ENCODE data around the gene CARMIL1. TPM values are rescaled to one million over a fixed set of nuclear protein-coding genes. Genes with fewer than 3 reads are reported as not detected.

The CARMIL1 gene
- polyA plus RNA-seq, 1 of the 3 experiments (the other 2 are of a cell fraction) = 1.7 TPM

DNA sequence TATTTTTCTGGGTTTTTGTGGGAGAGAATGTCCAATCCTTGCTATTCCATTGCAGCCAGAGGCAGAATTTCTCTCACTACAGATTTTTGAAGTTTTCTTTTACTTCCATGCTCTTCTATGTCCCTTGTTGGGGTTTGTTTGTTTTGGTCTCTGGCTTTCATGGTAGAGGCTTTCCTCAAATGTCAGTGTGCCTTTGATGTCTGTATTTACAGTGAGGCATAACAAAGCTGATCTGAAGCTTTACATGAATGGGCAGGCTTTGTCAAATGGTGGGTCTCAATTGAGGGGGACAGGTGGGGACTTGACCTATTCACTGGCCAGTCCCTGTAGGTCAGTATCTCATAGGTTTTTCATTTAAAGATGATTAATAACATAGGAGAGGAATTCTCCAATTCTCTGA lies 8.6 kb upstream of the CARMIL1 start:
- H4K20me1 ChIP-seq (ENCODE audit: insufficient read depth) = no peaks in the 10 kb centered on the region
- no peak overlapping the region for H2AFZ ChIP-seq (ENCODE audit: low read depth)
- H3K79me2 ChIP-seq (ENCODE audit: insufficient read depth) = no peaks in the 10 kb centered on the region
- CTCF ChIA-PET = interaction anchor here (0.7 to 2.9 kb wide), 7 partner anchors 8 to 449 kb away, joined by 3 to 16 read pairs (median 7); partner anchors contain the start of gene CARMIL1
- H3F3A ChIP-seq (replicated peaks; ENCODE audit: insufficient read depth) = no peaks in the 10 kb centered on the region
- H3K9ac ChIP-seq = no peak overlapping the region
- TF ChIP-seq, protein P1, sequence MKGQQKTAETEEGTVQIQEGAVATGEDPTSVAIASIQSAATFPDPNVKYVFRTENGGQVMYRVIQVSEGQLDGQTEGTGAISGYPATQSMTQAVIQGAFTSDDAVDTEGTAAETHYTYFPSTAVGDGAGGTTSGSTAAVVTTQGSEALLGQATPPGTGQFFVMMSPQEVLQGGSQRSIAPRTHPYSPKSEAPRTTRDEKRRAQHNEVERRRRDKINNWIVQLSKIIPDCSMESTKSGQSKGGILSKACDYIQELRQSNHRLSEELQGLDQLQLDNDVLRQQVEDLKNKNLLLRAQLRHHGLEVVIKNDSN (IDR thresholded peaks at IDR 0.05; ENCODE audit: borderline replicate concordance, low read depth) = no peak
- TF ChIP-seq EP300 (IDR thresholded peaks at IDR 0.05; ENCODE audit: borderline replicate concordance in 1 of 2, low read depth in 1 of 2, low read length in 1 of 2) (no peak), CHD2 (IDR thresholded peaks at IDR 0.05; ENCODE audit: low read length, partially characterized antibody) (no peak), RAD21 (IDR thresholded peaks at IDR 0.05; ENCODE audit: low read length) (no peak)
- TF ChIP-seq, protein P2, sequence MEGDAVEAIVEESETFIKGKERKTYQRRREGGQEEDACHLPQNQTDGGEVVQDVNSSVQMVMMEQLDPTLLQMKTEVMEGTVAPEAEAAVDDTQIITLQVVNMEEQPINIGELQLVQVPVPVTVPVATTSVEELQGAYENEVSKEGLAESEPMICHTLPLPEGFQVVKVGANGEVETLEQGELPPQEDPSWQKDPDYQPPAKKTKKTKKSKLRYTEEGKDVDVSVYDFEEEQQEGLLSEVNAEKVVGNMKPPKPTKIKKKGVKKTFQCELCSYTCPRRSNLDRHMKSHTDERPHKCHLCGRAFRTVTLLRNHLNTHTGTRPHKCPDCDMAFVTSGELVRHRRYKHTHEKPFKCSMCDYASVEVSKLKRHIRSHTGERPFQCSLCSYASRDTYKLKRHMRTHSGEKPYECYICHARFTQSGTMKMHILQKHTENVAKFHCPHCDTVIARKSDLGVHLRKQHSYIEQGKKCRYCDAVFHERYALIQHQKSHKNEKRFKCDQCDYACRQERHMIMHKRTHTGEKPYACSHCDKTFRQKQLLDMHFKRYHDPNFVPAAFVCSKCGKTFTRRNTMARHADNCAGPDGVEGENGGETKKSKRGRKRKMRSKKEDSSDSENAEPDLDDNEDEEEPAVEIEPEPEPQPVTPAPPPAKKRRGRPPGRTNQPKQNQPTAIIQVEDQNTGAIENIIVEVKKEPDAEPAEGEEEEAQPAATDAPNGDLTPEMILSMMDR (IDR thresholded peaks at IDR 0.05) = no peak
- no peaks in the 10 kb centered on the region for H3K9me2 ChIP-seq
- DNase-seq = no peak
- H3K36me3 ChIP-seq (replicated peaks in 1 of 2; ENCODE audit: control insufficient read depth in 1 of 2, insufficient read depth in 2 of 2, low read length in 1 of 2) = no peaks in the 10 kb centered on the region
- POLR2A ChIA-PET = interaction anchor here (0.6 kb wide), 1 partner anchor 8 kb away, joined by 3 read pairs; no protein-coding TSS in a partner anchor
- no peaks in the 10 kb centered on the region for H3K27me3 ChIP-seq (ENCODE audit: insufficient read depth)
- no peaks in the 10 kb centered on the region for H3K9me3 ChIP-seq
- no peak overlapping the region for H3K27ac ChIP-seq (ENCODE audit: low read depth in 2 of 2, low read length in 1 of 2)
- H3K4me2 ChIP-seq = no peak overlapping the region
- H3K4me3 ChIP-seq (ENCODE audit: low read depth in 2 of 2, low read length in 1 of 2) = no peak overlapping the region
- no peaks in the 10 kb centered on the region for H3K4me1 ChIP-seq (ENCODE audit: control insufficient read depth in 1 of 2, insufficient read depth in 2 of 2, low read depth in 1 of 2, low read length in 1 of 2)

DNA sequence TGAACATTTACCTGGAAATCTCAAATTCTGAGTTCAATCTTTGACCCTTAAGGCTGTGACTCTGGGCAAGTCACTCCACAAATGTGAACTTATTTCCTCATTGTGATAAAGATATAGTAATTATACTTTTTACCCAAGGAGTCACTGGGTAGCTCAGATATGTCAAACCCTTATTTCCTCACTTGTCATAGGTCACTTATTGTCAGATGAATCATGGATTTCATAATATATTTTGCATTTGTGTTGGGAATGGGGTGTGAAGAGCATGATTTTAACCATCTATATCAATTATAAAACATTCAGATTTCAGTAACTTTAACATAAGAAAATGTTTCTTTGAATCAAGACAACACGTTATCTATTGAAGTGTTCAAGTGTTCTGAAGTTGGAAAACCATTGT lies 3.7 kb upstream of the CARMIL1 start:
- no peaks in the 10 kb centered on the region for H3K36me3 ChIP-seq (replicated peaks in 1 of 2; ENCODE audit: control insufficient read depth in 1 of 2, insufficient read depth in 2 of 2, low read length in 1 of 2)
- ChIA-PET POLR2A (no interaction called here), CTCF (interaction anchor here (0.8 to 6.6 kb wide), 5 partner anchors 10 to 717 kb away, joined by 3 to 66 read pairs (median 5); no protein-coding TSS in a partner anchor)
- peaks cover 0 to 14% of the 10 kb centered on the region in 2 experiments; a peak in 2 of 4 replicates for H3K4me1 ChIP-seq (ENCODE audit: control insufficient read depth in 1 of 2, insufficient read depth in 2 of 2, low read depth in 1 of 2, low read length in 1 of 2)
- no peak overlapping the region for H3K4me2 ChIP-seq
- H3K9ac ChIP-seq = no peak overlapping the region
- no peaks in the 10 kb centered on the region for H3F3A ChIP-seq (replicated peaks; ENCODE audit: insufficient read depth)
- no peak overlapping the region for H2AFZ ChIP-seq (ENCODE audit: low read depth)
- H4K20me1 ChIP-seq (ENCODE audit: insufficient read depth) = no peaks in the 10 kb centered on the region
- H3K27me3 ChIP-seq (ENCODE audit: insufficient read depth) = no peaks in the 10 kb centered on the region
- TF ChIP-seq, protein P2 (IDR thresholded peaks at IDR 0.05) = no peak
- TF ChIP-seq, protein P3, sequence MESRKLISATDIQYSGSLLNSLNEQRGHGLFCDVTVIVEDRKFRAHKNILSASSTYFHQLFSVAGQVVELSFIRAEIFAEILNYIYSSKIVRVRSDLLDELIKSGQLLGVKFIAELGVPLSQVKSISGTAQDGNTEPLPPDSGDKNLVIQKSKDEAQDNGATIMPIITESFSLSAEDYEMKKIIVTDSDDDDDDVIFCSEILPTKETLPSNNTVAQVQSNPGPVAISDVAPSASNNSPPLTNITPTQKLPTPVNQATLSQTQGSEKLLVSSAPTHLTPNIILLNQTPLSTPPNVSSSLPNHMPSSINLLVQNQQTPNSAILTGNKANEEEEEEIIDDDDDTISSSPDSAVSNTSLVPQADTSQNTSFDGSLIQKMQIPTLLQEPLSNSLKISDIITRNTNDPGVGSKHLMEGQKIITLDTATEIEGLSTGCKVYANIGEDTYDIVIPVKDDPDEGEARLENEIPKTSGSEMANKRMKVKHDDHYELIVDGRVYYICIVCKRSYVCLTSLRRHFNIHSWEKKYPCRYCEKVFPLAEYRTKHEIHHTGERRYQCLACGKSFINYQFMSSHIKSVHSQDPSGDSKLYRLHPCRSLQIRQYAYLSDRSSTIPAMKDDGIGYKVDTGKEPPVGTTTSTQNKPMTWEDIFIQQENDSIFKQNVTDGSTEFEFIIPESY (IDR thresholded peaks at IDR 0.05; ENCODE audit: borderline replicate concordance, low read depth) = no peak
- TF ChIP-seq MEF2A (IDR thresholded peaks at IDR 0.05; ENCODE audit: borderline replicate concordance, low read depth) (no peak), SMC3 (IDR thresholded peaks at IDR 0.05; ENCODE audit: low read depth, low read length) (no peak), FOXM1 (IDR thresholded peaks at IDR 0.05; ENCODE audit: low read depth) (no peak), CHD2 (IDR thresholded peaks at IDR 0.05; ENCODE audit: low read length, partially characterized antibody) (no peak), FOSL2 (IDR thresholded peaks at IDR 0.05; ENCODE audit: borderline replicate concordance, low read depth) (no peak), RFX5 (IDR thresholded peaks at IDR 0.05; ENCODE audit: low read length) (no peak), TEAD4 (IDR thresholded peaks at IDR 0.05; ENCODE audit: borderline replicate concordance, insufficient read depth) (no peak)
- TF ChIP-seq, protein P4, sequence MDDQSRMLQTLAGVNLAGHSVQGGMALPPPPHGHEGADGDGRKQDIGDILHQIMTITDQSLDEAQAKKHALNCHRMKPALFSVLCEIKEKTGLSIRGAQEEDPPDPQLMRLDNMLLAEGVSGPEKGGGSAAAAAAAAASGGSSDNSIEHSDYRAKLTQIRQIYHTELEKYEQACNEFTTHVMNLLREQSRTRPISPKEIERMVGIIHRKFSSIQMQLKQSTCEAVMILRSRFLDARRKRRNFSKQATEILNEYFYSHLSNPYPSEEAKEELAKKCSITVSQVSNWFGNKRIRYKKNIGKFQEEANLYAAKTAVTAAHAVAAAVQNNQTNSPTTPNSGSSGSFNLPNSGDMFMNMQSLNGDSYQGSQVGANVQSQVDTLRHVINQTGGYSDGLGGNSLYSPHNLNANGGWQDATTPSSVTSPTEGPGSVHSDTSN (IDR thresholded peaks at IDR 0.05) = no peak
- TF ChIP-seq, protein P5, sequence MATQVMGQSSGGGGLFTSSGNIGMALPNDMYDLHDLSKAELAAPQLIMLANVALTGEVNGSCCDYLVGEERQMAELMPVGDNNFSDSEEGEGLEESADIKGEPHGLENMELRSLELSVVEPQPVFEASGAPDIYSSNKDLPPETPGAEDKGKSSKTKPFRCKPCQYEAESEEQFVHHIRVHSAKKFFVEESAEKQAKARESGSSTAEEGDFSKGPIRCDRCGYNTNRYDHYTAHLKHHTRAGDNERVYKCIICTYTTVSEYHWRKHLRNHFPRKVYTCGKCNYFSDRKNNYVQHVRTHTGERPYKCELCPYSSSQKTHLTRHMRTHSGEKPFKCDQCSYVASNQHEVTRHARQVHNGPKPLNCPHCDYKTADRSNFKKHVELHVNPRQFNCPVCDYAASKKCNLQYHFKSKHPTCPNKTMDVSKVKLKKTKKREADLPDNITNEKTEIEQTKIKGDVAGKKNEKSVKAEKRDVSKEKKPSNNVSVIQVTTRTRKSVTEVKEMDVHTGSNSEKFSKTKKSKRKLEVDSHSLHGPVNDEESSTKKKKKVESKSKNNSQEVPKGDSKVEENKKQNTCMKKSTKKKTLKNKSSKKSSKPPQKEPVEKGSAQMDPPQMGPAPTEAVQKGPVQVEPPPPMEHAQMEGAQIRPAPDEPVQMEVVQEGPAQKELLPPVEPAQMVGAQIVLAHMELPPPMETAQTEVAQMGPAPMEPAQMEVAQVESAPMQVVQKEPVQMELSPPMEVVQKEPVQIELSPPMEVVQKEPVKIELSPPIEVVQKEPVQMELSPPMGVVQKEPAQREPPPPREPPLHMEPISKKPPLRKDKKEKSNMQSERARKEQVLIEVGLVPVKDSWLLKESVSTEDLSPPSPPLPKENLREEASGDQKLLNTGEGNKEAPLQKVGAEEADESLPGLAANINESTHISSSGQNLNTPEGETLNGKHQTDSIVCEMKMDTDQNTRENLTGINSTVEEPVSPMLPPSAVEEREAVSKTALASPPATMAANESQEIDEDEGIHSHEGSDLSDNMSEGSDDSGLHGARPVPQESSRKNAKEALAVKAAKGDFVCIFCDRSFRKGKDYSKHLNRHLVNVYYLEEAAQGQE (IDR thresholded peaks at IDR 0.05; ENCODE audit: low read depth, low read length) = no peak
- no peak overlapping the region for H3K4me3 ChIP-seq (ENCODE audit: low read depth in 2 of 2, low read length in 1 of 2)
- no peak overlapping the region for H3K27ac ChIP-seq (ENCODE audit: low read depth in 2 of 2, low read length in 1 of 2)
- no peak for DNase-seq
- WGBS (ENCODE audit: low lambda C conversion rate) = 88% methylated on average over 1 of the region's 1 CpG
- H3K9me2 ChIP-seq = no peaks in the 10 kb centered on the region
- no peaks in the 10 kb centered on the region for H3K9me3 ChIP-seq
- H3K79me2 ChIP-seq (ENCODE audit: insufficient read depth) = no peaks in the 10 kb centered on the region
